MM.1S (cell line): ENCODE data around the gene DCDC1.

Experiments used
- CTCF ChIP-seq: fragments of 300-600 bp; sonication (generic); IDR thresholded peaks from 2 replicates; pipeline ENCODE4 v1.5.1; 2016; ENCODE audit warnings: antibody characterized with exemption, low read length, mixed read lengths
- EZH2 ChIP-seq: fragments of 300-600 bp; sonication (generic); optimal IDR thresholded peaks from 2 replicates; pipeline ENCODE3; 2017; ENCODE audit warnings: low read depth, mild to moderate bottlenecking, antibody characterized with exemption, low read length, mixed read lengths
- EZH2phosphoT487 ChIP-seq: fragments of 300-600 bp; sonication (generic); IDR thresholded peaks from 2 replicates; pipeline ENCODE4 v1.6.1; 2018; ENCODE audit warnings: antibody characterized with exemption, low read length

GRCh38 chr11:31264834-31265233 is 104.7 kb downstream of the DCDC1 start:
- TF ChIP-seq CTCF (no peak), EZH2 (no peak), EZH2phosphoT487 (no peak)
